ENCODE results near the gene CEBPG.

Gene CEBPG

DNA sequence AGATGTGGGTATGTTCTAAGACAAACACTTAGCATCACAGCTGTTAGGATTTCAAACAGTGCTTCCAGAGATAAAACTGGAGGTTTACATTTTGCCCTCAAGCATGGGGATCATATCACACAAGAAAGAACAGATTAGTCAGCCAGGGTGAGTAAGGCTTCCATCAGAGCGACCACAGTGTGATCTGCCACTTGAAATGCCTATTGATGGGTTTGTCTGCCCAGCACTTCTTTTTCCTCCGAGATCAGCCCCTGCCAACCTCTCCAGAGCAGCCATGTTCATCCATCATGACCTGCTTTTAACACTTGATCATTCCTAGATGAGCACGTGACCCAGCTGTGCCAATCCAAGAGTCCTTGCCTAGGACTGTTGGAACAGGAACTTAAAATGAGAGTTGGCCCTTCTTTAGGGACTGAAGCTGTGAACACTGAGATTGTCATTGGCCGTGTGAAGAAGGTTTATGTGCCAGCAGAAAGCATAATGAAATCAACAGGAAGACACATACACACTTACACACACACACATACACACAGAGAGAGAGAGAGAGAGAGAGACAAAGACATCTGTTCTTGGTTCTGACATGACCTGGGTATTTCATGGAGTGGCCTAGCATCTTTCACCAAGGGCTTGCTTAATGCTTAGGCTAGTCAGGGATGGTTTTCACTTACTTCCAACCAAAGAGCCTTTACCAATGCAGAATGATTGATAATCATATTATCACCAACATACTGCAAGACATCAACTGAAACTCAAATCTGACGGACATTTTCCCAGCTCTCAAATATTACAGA lies 5.2 kb upstream of the CEBPG start:
- Histone ChIP-seq H3K4me1 (ENCODE audit: control insufficient read depth, insufficient read depth, low read length) (no peaks in the 10 kb centered on the region), H3K9ac (ENCODE audit: low read depth, low read length) (no peak overlapping the region), H3K36me3 (ENCODE audit: control insufficient read depth, insufficient read depth, low read length) (no peaks in the 10 kb centered on the region), H3K27ac (ENCODE audit: low read depth, low read length) (no peak overlapping the region), H3K9me3 (ENCODE audit: control insufficient read depth, insufficient read depth, low read length) (no peaks in the 10 kb centered on the region), H3K4me3 (ENCODE audit: low read depth, low read length) (no peak overlapping the region), H3K27me3 (ENCODE audit: control insufficient read depth, insufficient read depth, low read length) (0 out of 2 replicates have a peak, but pooled peaks cover 2% of the 10 kb centered on the region)

DNA sequence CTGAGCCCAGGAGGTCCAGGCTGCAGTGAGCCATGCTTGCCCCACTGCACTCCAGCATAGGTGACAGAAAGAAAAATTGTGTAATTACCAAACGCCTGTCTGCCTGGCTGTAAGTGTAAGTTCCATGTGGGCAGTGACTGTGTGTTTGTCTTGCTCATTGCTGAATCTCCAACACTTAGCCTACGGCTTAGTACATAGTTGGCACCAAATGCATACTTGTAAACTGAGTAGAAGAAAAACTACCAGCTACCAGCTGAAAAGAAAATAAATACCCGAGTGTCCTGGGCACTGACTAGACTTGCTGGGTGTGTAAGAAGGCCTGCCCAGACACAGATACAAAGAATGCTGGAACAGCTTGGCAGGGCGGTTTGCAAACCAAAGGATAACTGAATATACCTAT lies 2.7 kb upstream of the CEBPG start:
- Histone ChIP-seq H3K27ac (ENCODE audit: low read depth, low read length) (no peak overlapping the region), H3K27me3 (ENCODE audit: control insufficient read depth, insufficient read depth, low read length) (peaks cover 5% of the 10 kb centered on the region; the same call in 1 of the 2 replicates), H3K36me3 (ENCODE audit: control insufficient read depth, insufficient read depth, low read length) (no peaks in the 10 kb centered on the region), H3K9me3 (ENCODE audit: control insufficient read depth, insufficient read depth, low read length) (no peaks in the 10 kb centered on the region), H3K4me3 (ENCODE audit: low read depth, low read length) (no peak overlapping the region), H3K9ac (ENCODE audit: low read depth, low read length) (no peak overlapping the region), H3K4me1 (ENCODE audit: control insufficient read depth, insufficient read depth, low read length) (peaks cover 3% of the 10 kb centered on the region)

DNA sequence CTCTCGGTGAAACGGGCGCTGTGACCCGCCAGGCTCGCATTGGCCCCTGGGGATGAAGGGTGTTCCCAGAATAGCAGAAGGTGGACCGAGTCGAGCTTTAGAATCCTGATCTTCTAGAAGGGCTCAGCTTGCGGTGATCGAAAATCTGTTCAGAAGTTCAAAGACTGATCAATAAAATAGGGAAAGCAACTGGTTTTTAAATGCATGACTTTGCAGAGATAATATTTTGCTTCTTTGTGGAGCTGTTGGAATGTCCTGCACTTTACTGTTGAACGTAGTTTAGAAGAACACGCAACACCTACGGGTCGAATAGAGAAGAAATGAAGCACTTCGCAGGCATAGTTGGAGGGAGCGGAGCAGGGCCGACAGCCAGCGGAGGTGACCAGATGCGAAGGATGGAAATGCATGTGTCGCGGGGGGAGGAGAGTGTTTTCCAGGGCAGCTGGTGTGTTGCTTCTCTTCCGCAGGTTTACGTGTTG lies 766 bp downstream of the CEBPG start:
- H3K9me3 ChIP-seq (ENCODE audit: control insufficient read depth, insufficient read depth, low read length): no peaks in the 10 kb centered on the region
- peaks cover 6% of the 10 kb centered on the region; the same call in 1 of the 2 replicates for H3K36me3 ChIP-seq (ENCODE audit: control insufficient read depth, insufficient read depth, low read length)
- peak overlapping the region; percentile 97 for H3K4me3 ChIP-seq (ENCODE audit: low read depth, low read length)
- peaks cover 35% of the 10 kb centered on the region for H3K4me1 ChIP-seq (ENCODE audit: control insufficient read depth, insufficient read depth, low read length)
- H3K9ac ChIP-seq (ENCODE audit: low read depth, low read length): peak overlapping the region; percentile 94; the same call in 1 of the 2 replicates
- peaks cover 3% of the 10 kb centered on the region; the same call in 1 of the 2 replicates for H3K27me3 ChIP-seq (ENCODE audit: control insufficient read depth, insufficient read depth, low read length)
- no peak overlapping the region for H3K27ac ChIP-seq (ENCODE audit: low read depth, low read length)

DNA sequence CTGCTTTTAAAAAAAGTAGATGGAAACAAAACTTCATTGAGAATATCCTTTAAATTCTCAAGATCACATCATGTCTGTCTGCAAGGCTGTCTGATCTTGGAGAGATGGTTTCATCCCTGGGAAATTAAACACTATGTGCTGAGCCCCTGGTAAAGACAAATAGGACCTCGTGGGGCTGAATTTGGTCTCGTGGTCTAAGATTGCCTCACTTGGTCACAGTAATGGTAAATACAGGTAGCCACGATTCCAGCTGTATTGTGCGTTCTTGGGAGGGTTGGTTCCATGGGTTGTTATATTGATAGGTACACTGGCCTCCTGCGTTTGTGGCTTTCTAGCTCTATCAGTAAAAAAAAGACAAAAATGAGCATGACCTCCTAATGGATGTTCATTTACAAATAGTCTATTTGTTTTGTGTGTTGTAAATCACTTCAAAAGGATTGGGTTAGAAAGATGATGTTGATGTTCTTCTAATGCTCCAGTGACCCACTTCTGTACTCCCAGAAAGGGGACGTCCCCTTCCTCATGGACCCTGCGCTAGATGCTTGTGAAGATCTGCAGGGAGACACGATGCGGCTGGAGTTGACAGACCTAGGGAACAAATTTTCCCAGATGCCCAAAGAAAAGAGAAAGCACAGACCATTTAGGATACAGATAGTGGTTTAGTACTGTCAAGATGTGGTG lies 1.8 kb downstream of the CEBPG start:
- no peaks in the 10 kb centered on the region for H3K9me3 ChIP-seq (ENCODE audit: control insufficient read depth, insufficient read depth, low read length)
- H3K9ac ChIP-seq (ENCODE audit: low read depth, low read length): no peak overlapping the region
- peak overlapping the region; percentile 97 for H3K4me3 ChIP-seq (ENCODE audit: low read depth, low read length)
- H3K36me3 ChIP-seq (ENCODE audit: control insufficient read depth, insufficient read depth, low read length): peaks cover 16% of the 10 kb centered on the region
- H3K4me1 ChIP-seq (ENCODE audit: control insufficient read depth, insufficient read depth, low read length): peaks cover 35% of the 10 kb centered on the region
- peaks cover 3% of the 10 kb centered on the region; the same call in 1 of the 2 replicates for H3K27me3 ChIP-seq (ENCODE audit: control insufficient read depth, insufficient read depth, low read length)
- no peak overlapping the region for H3K27ac ChIP-seq (ENCODE audit: low read depth, low read length)

DNA sequence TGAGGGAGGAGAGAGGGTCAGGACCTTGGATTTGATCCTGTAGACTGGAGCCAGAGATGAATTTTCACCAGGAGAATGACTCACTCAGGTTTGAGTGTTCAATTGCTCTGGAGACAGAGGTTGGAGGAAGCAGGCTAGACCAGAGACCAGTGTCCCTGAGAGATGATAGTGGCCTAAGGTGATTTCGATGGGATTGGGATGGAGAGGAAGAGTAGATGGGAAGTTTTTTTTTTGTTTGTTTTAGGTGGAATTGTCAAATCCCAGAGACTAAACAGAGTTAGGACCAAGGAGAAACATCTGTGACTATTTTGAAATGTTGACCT lies 2.3 kb downstream of the CEBPG start:
- Histone ChIP-seq H3K4me3 (ENCODE audit: low read depth, low read length) (no peak overlapping the region; the same call in 1 of the 2 replicates), H3K9me3 (ENCODE audit: control insufficient read depth, insufficient read depth, low read length) (no peaks in the 10 kb centered on the region), H3K27ac (ENCODE audit: low read depth, low read length) (no peak overlapping the region), H3K9ac (ENCODE audit: low read depth, low read length) (no peak overlapping the region), H3K4me1 (ENCODE audit: control insufficient read depth, insufficient read depth, low read length) (peaks cover 36% of the 10 kb centered on the region), H3K36me3 (ENCODE audit: control insufficient read depth, insufficient read depth, low read length) (peaks cover 19% of the 10 kb centered on the region), H3K27me3 (ENCODE audit: control insufficient read depth, insufficient read depth, low read length) (peaks cover 3% of the 10 kb centered on the region; the same call in 1 of the 2 replicates)

DNA sequence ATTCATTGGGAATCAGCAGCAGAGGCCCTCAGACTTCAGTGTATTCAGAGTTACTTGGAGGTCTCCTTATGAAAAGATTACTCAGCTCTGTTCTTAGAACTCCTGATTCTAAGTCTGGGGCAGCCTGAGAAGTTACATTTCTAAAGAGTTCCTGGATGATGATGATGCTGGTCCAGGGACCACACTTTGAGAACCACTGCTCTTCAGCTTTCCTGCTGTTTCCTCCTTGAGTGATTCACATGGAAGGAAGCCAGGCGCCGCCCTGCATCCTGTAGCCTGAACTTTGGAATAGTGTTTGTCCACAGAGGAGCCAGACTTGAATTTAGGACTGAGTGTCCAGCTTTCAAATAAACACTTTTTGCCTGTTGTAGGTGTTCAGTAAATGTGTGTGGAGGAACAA lies 2.9 kb downstream of the CEBPG start:
- no peak overlapping the region for H3K9ac ChIP-seq (ENCODE audit: low read depth, low read length)
- peaks cover 26% of the 10 kb centered on the region for H3K36me3 ChIP-seq (ENCODE audit: control insufficient read depth, insufficient read depth, low read length)
- no peak overlapping the region for H3K27ac ChIP-seq (ENCODE audit: low read depth, low read length)
- H3K4me1 ChIP-seq (ENCODE audit: control insufficient read depth, insufficient read depth, low read length): peaks cover 42% of the 10 kb centered on the region
- H3K4me3 ChIP-seq (ENCODE audit: low read depth, low read length): no peak overlapping the region
- peaks cover 3% of the 10 kb centered on the region; the same call in 1 of the 2 replicates for H3K27me3 ChIP-seq (ENCODE audit: control insufficient read depth, insufficient read depth, low read length)
- no peaks in the 10 kb centered on the region for H3K9me3 ChIP-seq (ENCODE audit: control insufficient read depth, insufficient read depth, low read length)

DNA sequence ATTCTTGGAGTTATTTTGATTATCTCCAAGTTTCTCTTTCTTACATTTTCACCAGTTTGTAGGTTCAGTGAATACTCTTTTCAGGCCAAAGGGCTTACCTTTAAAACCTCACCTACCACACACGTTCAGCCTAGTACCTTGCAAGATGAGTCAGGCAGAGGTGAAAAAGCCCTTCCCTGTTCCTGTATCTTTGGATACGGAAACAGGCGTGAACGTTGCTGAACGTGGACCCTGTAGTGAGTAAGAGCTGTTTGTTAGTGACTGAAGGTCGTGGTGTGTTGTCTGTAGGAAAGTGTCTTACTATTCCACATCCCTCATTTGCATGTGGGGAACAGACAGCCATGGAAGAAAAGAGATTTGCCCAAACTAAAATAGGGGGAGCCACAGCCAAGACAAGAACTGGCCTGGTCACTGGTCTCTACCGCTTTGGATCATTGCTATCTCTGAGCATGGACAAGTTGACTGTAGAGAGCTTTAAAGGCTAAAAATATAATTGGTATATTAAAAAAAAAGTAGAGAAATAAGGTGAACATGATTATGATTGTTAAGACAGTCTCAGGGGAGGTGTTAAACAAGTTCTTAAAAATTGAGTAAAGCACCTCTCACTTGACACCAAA lies 3.5 kb downstream of the CEBPG start:
- Histone ChIP-seq H3K27me3 (ENCODE audit: control insufficient read depth, insufficient read depth, low read length) (peaks cover 3% of the 10 kb centered on the region; the same call in 1 of the 2 replicates), H3K36me3 (ENCODE audit: control insufficient read depth, insufficient read depth, low read length) (peaks cover 27% of the 10 kb centered on the region), H3K9me3 (ENCODE audit: control insufficient read depth, insufficient read depth, low read length) (no peaks in the 10 kb centered on the region), H3K4me1 (ENCODE audit: control insufficient read depth, insufficient read depth, low read length) (peaks cover 48% of the 10 kb centered on the region), H3K27ac (ENCODE audit: low read depth, low read length) (no peak overlapping the region), H3K4me3 (ENCODE audit: low read depth, low read length) (no peak overlapping the region), H3K9ac (ENCODE audit: low read depth, low read length) (no peak overlapping the region)

DNA sequence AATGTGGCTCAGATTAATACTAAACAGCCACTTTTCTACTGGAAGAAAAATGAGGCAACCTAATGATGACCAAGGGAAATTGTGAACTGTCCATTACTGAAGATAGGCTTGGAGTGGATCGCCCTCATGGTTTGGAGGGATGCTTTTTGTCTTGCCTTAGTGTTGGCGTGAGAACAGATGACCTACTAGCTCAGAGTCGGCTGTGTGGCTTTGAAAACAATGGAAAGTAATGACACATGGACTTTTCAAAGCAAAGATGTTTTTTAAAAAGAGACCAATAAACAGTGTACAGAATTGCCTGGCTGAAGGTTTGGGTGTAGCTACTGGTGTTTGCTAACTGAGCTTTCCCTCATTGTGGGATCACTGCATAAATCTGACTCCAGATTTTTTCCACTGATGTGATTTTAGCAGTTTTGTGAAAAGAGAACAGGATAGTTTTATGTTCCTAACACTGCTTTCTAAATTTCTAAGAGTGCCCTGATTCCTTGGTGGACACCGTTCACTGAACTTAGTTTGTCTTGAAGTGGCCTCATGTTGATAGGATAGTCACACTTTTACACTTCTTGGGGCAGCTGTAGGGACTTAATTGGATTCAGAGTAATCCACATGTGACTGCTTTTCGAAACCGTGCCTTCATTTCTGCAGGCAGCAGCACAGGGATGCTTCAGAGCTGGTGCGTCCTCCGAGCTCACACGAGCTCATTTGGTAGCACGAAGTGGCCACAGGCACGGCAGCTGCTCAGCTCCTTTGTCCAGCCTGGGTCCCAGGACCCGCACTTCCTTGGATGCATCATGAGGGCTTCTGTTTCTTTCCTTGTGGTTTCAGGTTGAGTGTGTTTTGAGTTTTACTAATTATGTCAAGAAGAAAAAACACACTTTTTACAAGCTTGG lies 4.3 kb downstream of the CEBPG start:
- peaks cover 3% of the 10 kb centered on the region; the same call in 1 of the 2 replicates for H3K27me3 ChIP-seq (ENCODE audit: control insufficient read depth, insufficient read depth, low read length)
- no peaks in the 10 kb centered on the region for H3K9me3 ChIP-seq (ENCODE audit: control insufficient read depth, insufficient read depth, low read length)
- no peak overlapping the region for H3K27ac ChIP-seq (ENCODE audit: low read depth, low read length)
- H3K4me1 ChIP-seq (ENCODE audit: control insufficient read depth, insufficient read depth, low read length): peaks cover 51% of the 10 kb centered on the region
- H3K36me3 ChIP-seq (ENCODE audit: control insufficient read depth, insufficient read depth, low read length): peaks cover 27% of the 10 kb centered on the region
- no peak overlapping the region; the same call in 1 of the 2 replicates for H3K9ac ChIP-seq (ENCODE audit: low read depth, low read length)
- no peak overlapping the region for H3K4me3 ChIP-seq (ENCODE audit: low read depth, low read length)

DNA sequence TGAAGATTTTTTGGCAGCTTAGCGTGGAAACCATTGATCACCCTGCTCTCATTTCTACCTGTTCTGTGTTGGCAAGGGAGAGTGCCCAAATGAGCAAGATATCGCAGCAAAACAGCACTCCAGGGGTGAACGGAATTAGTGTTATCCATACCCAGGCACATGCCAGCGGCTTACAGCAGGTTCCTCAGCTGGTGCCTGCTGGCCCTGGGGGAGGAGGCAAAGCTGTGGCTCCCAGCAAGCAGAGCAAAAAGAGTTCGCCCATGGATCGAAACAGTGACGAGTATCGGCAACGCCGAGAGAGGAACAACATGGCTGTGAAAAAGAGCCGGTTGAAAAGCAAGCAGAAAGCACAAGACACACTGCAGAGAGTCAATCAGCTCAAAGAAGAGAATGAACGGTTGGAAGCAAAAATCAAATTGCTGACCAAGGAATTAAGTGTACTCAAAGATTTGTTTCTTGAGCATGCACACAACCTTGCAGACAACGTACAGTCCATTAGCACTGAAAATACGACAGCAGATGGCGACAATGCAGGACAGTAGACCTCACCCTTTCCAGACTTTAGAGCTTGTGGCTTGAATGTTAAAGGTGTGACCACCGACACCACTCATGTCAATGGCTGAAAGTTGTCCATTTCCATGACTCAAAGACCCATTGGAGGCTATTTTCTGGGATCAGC lies 5.8 kb downstream of the CEBPG start:
- no peaks in the 10 kb centered on the region for H3K9me3 ChIP-seq (ENCODE audit: control insufficient read depth, insufficient read depth, low read length)
- H3K27me3 ChIP-seq (ENCODE audit: control insufficient read depth, insufficient read depth, low read length): peaks cover 2% of the 10 kb centered on the region; the same call in 1 of the 2 replicates
- peaks cover 27% of the 10 kb centered on the region for H3K36me3 ChIP-seq (ENCODE audit: control insufficient read depth, insufficient read depth, low read length)
- peaks cover 51% of the 10 kb centered on the region for H3K4me1 ChIP-seq (ENCODE audit: control insufficient read depth, insufficient read depth, low read length)
- H3K9ac ChIP-seq (ENCODE audit: low read depth, low read length): no peak overlapping the region
- H3K27ac ChIP-seq (ENCODE audit: low read depth, low read length): no peak overlapping the region
- no peak overlapping the region for H3K4me3 ChIP-seq (ENCODE audit: low read depth, low read length)

DNA sequence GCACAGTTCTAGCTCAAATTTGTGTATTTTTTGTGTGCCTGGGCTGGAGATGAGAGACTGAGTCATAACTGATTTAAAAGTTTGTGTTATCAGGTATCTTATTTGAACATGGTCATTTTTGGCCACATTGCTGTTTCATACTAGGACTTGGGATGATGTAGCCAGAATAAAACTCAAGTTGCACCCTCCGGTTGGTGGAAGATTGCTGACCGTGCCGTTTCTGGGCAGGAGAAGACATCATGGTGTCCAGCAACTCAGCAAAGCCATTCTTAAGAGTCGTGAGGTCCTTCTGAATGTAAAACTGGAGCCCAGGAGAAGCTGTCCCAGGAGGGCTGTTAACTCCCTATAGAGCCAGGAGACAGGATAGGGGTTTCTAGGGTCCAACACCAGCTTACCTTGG lies 7.6 kb downstream of the CEBPG start:
- no peak overlapping the region for H3K9ac ChIP-seq (ENCODE audit: low read depth, low read length)
- no peaks in the 10 kb centered on the region for H3K9me3 ChIP-seq (ENCODE audit: control insufficient read depth, insufficient read depth, low read length)
- no peak overlapping the region for H3K27ac ChIP-seq (ENCODE audit: low read depth, low read length)
- peaks cover 46% of the 10 kb centered on the region for H3K4me1 ChIP-seq (ENCODE audit: control insufficient read depth, insufficient read depth, low read length)
- H3K4me3 ChIP-seq (ENCODE audit: low read depth, low read length): no peak overlapping the region
- no peaks in the 10 kb centered on the region for H3K27me3 ChIP-seq (ENCODE audit: control insufficient read depth, insufficient read depth, low read length)
- peaks cover 32% of the 10 kb centered on the region for H3K36me3 ChIP-seq (ENCODE audit: control insufficient read depth, insufficient read depth, low read length)

Data from HUES48 (cell line).